Nephron progenitor cell (in vitro differentiated cells): ENCODE measurements around the gene MYBPHL.
A peak's percentile ranks its signal among the peaks of the same experiment; 100 is the strongest.

ENCODE experiments used
- DNase-seq: peaks from one replicate; pipeline ENCODE4 v3.0.0; 2021
- H3K27ac Mint-ChIP-seq: 2 replicates; pipeline ENCODE4 v1.8.0; 2021; ENCODE audit warnings: mild to moderate bottlenecking, moderate library complexity, mixed read lengths
- H3K27me3 Mint-ChIP-seq: 2 replicates; pipeline ENCODE4 v1.8.0; 2021; ENCODE audit warnings: mild to moderate bottlenecking, low read depth, mixed read lengths; ENCODE audit not compliant: poor library complexity
- H3K36me3 Mint-ChIP-seq: 2 replicates; pipeline ENCODE4 v1.8.0; 2021; ENCODE audit warnings: low read depth, mixed read lengths
- H3K4me1 Mint-ChIP-seq: 2 replicates; pipeline ENCODE4 v1.8.0; 2021; ENCODE audit warnings: mixed read lengths
- H3K4me3 Mint-ChIP-seq: 2 replicates; pipeline ENCODE4 v1.8.0; 2021; ENCODE audit warnings: mild to moderate bottlenecking, moderate library complexity, mixed read lengths
- H3K9me3 Mint-ChIP-seq: 2 replicates; pipeline ENCODE4 v1.8.0; 2021; ENCODE audit warnings: mild to moderate bottlenecking, moderate library complexity, mixed read lengths
- CTCF ChIP-seq: fragments of 200-600 bp; sonication (generic); IDR thresholded peaks from 2 replicates; pipeline ENCODE4 v1.5.0; 2021; ENCODE audit warnings: antibody characterized with exemption

MYBPHL gene

GRCh38 chr1:109251277-109252166 is 55.3 kb downstream of the MYBPHL start:
- TF ChIP-seq CTCF, result no peak
- peaks cover 23% of the 10 kb centered on the region for H3K36me3 Mint-ChIP-seq
- H3K9me3 Mint-ChIP-seq, result peaks cover 20% of the 10 kb centered on the region
- DNase-seq, result no peak
- peak overlapping the region; percentile 44 for H3K4me3 Mint-ChIP-seq
- H3K27ac Mint-ChIP-seq, result no peak overlapping the region
- peaks cover 58% of the 10 kb centered on the region for H3K4me1 Mint-ChIP-seq
- H3K27me3 Mint-ChIP-seq, result peaks cover 33% of the 10 kb centered on the region

- TF ChIP-seq CTCF, result no peak
- peaks cover 53% of the 10 kb centered on the region for H3K4me1 Mint-ChIP-seq
Observed at GRCh38 chr1:109250454-109251276, 56.1 kb downstream of the MYBPHL start.

GRCh38 chr1:109249654-109250401 is 57.0 kb downstream of the MYBPHL start:
- H3K27me3 Mint-ChIP-seq, result peaks cover 28% of the 10 kb centered on the region
- DNase-seq, result peak; percentile 56

More at GRCh38 chr1:109250454-109251276, 56.1 kb downstream of the MYBPHL start:
- H3K36me3 Mint-ChIP-seq, result peaks cover 23% of the 10 kb centered on the region
- H3K27me3 Mint-ChIP-seq, result peaks cover 33% of the 10 kb centered on the region
- peak overlapping the region; percentile 67 for H3K4me3 Mint-ChIP-seq
- no peak for DNase-seq
- no peak overlapping the region for H3K27ac Mint-ChIP-seq
- H3K9me3 Mint-ChIP-seq, result peaks cover 20% of the 10 kb centered on the region

GRCh38 chr1:109248797-109249629 is 57.8 kb downstream of the MYBPHL start, which contains the start of gene CELSR2:
Gene CELSR2 (plus strand): TSS chr1:109249539. CDS start chr1:109250080, 541 bp downstream.
- Mint-ChIP-seq H3K9me3 (peaks cover 20% of the 10 kb centered on the region), H3K27ac (no peak within 1 kb of the TSS), H3K36me3 (peaks cover 23% of the 10 kb centered on the region), H3K4me3 (peak within 1 kb of the TSS; percentile 67), H3K27me3 (peaks cover 28% of the 10 kb centered on the region), H3K4me1 (peaks cover 40% of the 10 kb centered on the region)
- peak; percentile 82 for DNase-seq
- TF ChIP-seq CTCF, result no peak

More at GRCh38 chr1:109249654-109250401, 57.0 kb downstream of the MYBPHL start:
- no peak for TF ChIP-seq CTCF
- Mint-ChIP-seq H3K36me3 (peaks cover 23% of the 10 kb centered on the region), H3K4me3 (peak overlapping the region; percentile 67), H3K4me1 (peaks cover 45% of the 10 kb centered on the region), H3K27ac (no peak overlapping the region), H3K9me3 (peaks cover 20% of the 10 kb centered on the region)

GRCh38 chr1:109248444-109248796 is 58.4 kb downstream of the MYBPHL start:
- Mint-ChIP-seq H3K4me1 (peaks cover 34% of the 10 kb centered on the region), H3K27me3 (peaks cover 28% of the 10 kb centered on the region), H3K9me3 (peaks cover 20% of the 10 kb centered on the region), H3K27ac (no peak overlapping the region), H3K4me3 (no peak overlapping the region), H3K36me3 (peaks cover 23% of the 10 kb centered on the region)
- DNase-seq, result no peak
- no peak for TF ChIP-seq CTCF
